Fibroblast of the aortic adventitia (primary cell): ENCODE results near the gene TSBP1. TPM values are rescaled to one million over a fixed set of nuclear protein-coding genes. Genes with fewer than 3 reads are reported as not detected.
"Not testable (repeated sequence)": the region's sequence is repeated elsewhere in the genome, so short reads cannot be mapped to it uniquely, and the experiment has no call there.

Experiments used
- DNase-seq: peaks from one replicate; pipeline ENCODE4 v3.0.0-alpha.2; 2010; ENCODE audit warnings: low read depth
- H3K4me3 ChIP-seq: 2 replicates; pipeline ENCODE4 v1.5.1; 2011; ENCODE audit warnings: low read depth, mild to moderate bottlenecking, control low read depth, low read length, moderate library complexity
- CTCF ChIP-seq: IDR thresholded peaks from 2 replicates; pipeline ENCODE4 v1.5.1; 2011; ENCODE audit warnings: mild to moderate bottlenecking, low read length, control low read depth, inconsistent platforms; ENCODE audit not compliant: insufficient read depth
- total RNA-seq: library from RNA; depleted of rRNA; stranded (reverse); fragments of >200 nt; gene quantifications from 2 replicates; pipeline ENCODE4 v1.2.3, GENCODE V29; 2012; ENCODE audit warnings: low replicate concordance

TSBP1 gene
- total RNA-seq, 1 donor, result not detected

GRCh38 chr6:32379545-32379944 is 7.8 kb upstream of the TSBP1 start:
- no peak for DNase-seq
- H3K4me3 ChIP-seq, result no peak overlapping the region
- TF ChIP-seq CTCF, result no peak

GRCh38 chr6:32375739-32376529 is 4.2 kb upstream of the TSBP1 start:
- no peak for DNase-seq
- TF ChIP-seq CTCF, result no peak

GRCh38 chr6:32371229-32371628 is 474 bp downstream of the TSBP1 start:
- DNase-seq, result no peak
- H3K4me3 ChIP-seq, result no peak overlapping the region
- no peak for TF ChIP-seq CTCF

More at GRCh38 chr6:32375739-32376529, 4.2 kb upstream of the TSBP1 start:
- no peak overlapping the region for H3K4me3 ChIP-seq

- no peak overlapping the region for H3K4me3 ChIP-seq
- TF ChIP-seq CTCF, result no peak
- DNase-seq, result no peak
Measured at GRCh38 chr6:32370505-32370904, 1.2 kb downstream of the TSBP1 start.

GRCh38 chr6:32369660-32370059 is 2.0 kb downstream of the TSBP1 start:
- TF ChIP-seq CTCF, result no peak
- no peak overlapping the region for H3K4me3 ChIP-seq
- DNase-seq, result peak; percentile 75

- TF ChIP-seq CTCF, result no peak
- no peak overlapping the region for H3K4me3 ChIP-seq
- no peak for DNase-seq
Measured at GRCh38 chr6:32367644-32368043, 4.1 kb downstream of the TSBP1 start.

- not testable (repeated sequence) for H3K4me3 ChIP-seq, DNase-seq
Measured at GRCh38 chr6:32359225-32359624, 12.5 kb downstream of the TSBP1 start.

- DNase-seq, result not testable (repeated sequence)
Measured at GRCh38 chr6:32358548-32358947, 13.2 kb downstream of the TSBP1 start.

More at GRCh38 chr6:32358548-32358947, 13.2 kb downstream of the TSBP1 start:
- not testable (repeated sequence) for H3K4me3 ChIP-seq
